Peyer's patch (tissue), 4 donors: ENCODE data around the gene UBE3C.

Source experiments
- POLR2A ChIP-seq, 2 donors: fragments of 450-650 bp; IDR thresholded peaks; one replicate each; pipeline ENCODE4 v1.5.1; 2017; ENCODE audit warnings: antibody characterized with exemption in 2 of 2, mild to moderate bottlenecking in 2 of 2, moderate library complexity in 2 of 2
- TF ChIP-seq, protein P1 (sequence below), 6 experiments: fragments of 450-650 bp in 4 of 6; fragments of 200-600 bp in 2 of 6; sonication (generic) in 1 of 6; IDR thresholded peaks; one replicate each; pipeline ENCODE4 v1.5.1; 2017 to 2019; ENCODE audit warnings: antibody characterized with exemption in 6 of 6, mild to moderate bottlenecking in 3 of 6, moderate library complexity in 1 of 6

DNA sequence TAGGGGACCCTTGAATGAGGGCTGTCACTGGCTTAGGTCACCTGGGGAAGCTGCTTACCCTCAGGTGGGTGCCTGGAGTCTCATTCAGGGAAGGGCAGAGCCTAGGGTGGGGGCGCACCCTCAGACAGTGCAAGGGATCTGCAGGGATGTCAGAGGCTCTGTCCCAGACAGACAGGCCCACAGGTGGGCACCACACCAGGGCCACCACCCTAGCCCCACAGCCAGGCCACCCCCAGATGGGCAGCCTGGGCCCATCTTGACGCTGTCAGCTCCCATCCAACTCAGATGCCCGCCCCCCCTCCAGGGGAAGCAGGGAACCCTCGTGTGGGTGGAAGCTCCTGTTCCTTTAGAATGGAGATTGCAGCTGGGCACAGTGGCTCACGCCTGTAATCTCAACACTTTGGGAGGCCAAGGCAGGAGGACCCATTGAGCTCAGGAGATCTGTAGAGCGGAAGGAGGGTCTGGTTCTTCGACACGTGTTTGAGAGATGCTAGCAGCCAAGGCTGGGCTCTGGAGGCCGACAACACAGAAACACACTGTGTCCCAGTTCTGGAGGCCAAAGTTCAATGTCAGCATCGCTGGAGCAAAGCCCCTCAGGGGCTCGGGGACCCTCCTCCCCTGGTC, 139.6 kb downstream of the UBE3C start:
- TF ChIP-seq POLR2A (IDR thresholded peaks at IDR 0.05) = no peak
- TF ChIP-seq, protein P1, sequence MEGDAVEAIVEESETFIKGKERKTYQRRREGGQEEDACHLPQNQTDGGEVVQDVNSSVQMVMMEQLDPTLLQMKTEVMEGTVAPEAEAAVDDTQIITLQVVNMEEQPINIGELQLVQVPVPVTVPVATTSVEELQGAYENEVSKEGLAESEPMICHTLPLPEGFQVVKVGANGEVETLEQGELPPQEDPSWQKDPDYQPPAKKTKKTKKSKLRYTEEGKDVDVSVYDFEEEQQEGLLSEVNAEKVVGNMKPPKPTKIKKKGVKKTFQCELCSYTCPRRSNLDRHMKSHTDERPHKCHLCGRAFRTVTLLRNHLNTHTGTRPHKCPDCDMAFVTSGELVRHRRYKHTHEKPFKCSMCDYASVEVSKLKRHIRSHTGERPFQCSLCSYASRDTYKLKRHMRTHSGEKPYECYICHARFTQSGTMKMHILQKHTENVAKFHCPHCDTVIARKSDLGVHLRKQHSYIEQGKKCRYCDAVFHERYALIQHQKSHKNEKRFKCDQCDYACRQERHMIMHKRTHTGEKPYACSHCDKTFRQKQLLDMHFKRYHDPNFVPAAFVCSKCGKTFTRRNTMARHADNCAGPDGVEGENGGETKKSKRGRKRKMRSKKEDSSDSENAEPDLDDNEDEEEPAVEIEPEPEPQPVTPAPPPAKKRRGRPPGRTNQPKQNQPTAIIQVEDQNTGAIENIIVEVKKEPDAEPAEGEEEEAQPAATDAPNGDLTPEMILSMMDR (IDR thresholded peaks at IDR 0.05) = no peak
